Urinary bladder (tissue), 4 donors: ENCODE results near the gene LBH. TPM values are rescaled to one million over a fixed set of nuclear protein-coding genes. Genes with fewer than 3 reads are reported as not detected.

Source experiments
- DNase-seq: peaks from one replicate; pipeline ENCODE4 v3.0.0-alpha.2; 2015; ENCODE audit errors: extremely low spot score
- H3K27ac ChIP-seq: one replicate; pipeline ENCODE4 v1.5.1; 2013; ENCODE audit warnings: low read depth, mild to moderate bottlenecking, moderate library complexity
- H3K36me3 ChIP-seq: one replicate; pipeline ENCODE4 v1.6.1; 2013; ENCODE audit warnings: mild to moderate bottlenecking, moderate library complexity; ENCODE audit not compliant: insufficient read depth
- H3K4me1 ChIP-seq: one replicate; pipeline ENCODE4 v1.6.1; 2013; ENCODE audit warnings: mild to moderate bottlenecking, moderate library complexity; ENCODE audit not compliant: insufficient read depth
- H3K4me3 ChIP-seq: one replicate; pipeline ENCODE4 v1.5.1; 2013; ENCODE audit warnings: low read depth, low read length
- WGBS: extraction: QIAGEN DNeasy Blood & Tissue Kit; methylation state at CpG from one replicate; pipeline ENCODE4 v1.1.7; 2013; 5-methylcytosine and 5-hydroxymethylcytosine counted together
- polyA plus RNA-seq: library from polyadenylated mRNA; stranded (reverse); fragments of 200-250 nt; gene quantifications from one replicate; pipeline ENCODE4 v1.2.3, GENCODE V29; 2013
- total RNA-seq: library from RNA; depleted of rRNA; stranded (reverse); fragments of >200 nt; gene quantifications from one replicate; pipeline ENCODE4 v1.2.3, GENCODE V29; 2014
- donor health status: healthy with polysubstance abuse.
- donor health status: healthy.

LBH gene
- total and polyA plus RNA-seq, 2 donors, result 39.4 to 48.9 TPM

DNA sequence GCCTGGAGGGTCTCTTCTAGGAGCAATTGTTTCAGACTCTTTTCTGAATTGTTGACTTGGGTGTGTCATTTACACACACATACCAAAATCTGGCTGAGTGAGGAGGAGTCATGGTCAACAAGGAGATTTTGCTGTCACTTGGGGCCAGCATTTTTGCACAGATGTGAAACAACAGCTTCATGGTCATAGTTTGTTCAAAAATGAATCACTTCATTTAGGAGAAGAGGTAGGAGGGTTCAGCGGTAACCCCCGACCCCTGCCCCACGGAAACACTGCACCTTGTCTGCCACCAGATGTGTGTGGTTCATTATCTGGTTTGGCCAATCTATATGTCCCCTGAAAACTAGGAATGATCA lies 42.2 kb downstream of the LBH start:
- Histone ChIP-seq H3K4me1 (no peaks in the 10 kb centered on the region), H3K4me3 (no peak overlapping the region), H3K36me3 (no peaks in the 10 kb centered on the region), H3K27ac (no peak overlapping the region)
- 90% methylated on average over 3 of the region's 3 CpGs for WGBS
- no peak for DNase-seq

DNA sequence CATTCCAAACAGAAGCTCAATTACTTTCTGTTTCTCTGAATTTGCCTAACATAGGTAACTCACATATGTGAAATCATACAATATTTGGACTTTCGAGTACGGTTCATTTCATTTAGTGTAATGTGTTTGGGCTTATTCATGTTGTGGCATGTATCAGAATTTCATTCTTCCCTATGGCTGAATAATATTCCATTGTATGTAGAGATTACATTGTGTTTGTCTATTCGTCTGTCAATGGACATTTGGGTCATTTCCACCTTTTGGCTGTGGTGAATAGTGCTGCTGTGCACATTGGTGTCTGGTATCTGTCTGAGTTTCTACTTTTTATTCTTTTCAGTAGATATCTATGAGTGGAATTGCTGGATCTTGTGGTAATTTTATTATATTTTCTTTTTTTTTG lies 43.9 kb downstream of the LBH start:
- Histone ChIP-seq H3K36me3 (no peaks in the 10 kb centered on the region), H3K4me3 (no peak overlapping the region), H3K4me1 (no peaks in the 10 kb centered on the region), H3K27ac (no peak overlapping the region)
- 84% methylated on average over 3 of the region's 3 CpGs for WGBS
- no peak for DNase-seq

DNA sequence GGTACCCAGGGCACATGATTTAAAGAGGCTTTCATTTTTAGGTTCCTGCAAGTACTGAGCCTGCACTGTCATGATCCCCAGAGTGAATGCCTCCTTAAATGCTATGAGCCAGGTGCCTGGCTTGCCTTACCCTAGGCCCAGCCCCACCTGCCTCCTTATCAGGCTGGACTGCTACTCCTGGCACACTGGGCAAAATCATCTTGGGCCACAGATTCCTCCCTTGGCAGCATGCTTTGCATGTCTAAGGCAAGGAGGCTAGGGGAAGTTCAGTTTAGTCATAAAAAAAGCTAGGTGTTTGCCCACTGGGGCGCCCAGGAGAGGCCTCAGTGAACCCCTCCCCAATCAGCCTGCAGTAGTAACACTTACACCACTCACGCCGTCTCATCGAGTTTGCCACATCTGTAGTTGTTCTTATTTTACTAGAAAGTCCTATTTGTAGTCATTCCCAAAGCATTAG lies 45.1 kb downstream of the LBH start:
- WGBS, result 69% methylated on average over 4 of the region's 4 CpGs
- DNase-seq, result no peak
- Histone ChIP-seq H3K4me1 (no peaks in the 10 kb centered on the region), H3K36me3 (no peaks in the 10 kb centered on the region), H3K27ac (no peak overlapping the region), H3K4me3 (no peak overlapping the region)

DNA sequence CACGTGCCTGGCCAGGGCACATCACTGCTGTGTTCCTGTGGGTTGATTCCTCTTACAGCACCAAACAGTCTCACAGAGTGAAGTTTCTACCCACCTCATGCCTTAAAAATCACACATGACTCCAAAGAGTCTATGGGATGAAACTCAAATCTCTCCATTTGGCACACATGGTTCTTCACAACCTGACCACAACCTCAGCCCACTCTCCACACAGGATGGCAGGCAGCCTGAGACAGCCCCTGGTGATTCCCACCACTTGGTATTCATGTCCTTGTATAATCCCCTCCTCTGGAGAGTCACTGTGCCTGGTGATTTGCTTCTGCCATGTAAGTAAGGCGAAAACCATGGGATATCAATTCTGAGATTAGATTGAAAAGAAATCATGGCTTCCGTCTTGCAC lies 46.2 kb downstream of the LBH start:
- no peaks in the 10 kb centered on the region for H3K36me3 ChIP-seq
- no peaks in the 10 kb centered on the region for H3K4me1 ChIP-seq
- DNase-seq, result no peak
- H3K4me3 ChIP-seq, result no peak overlapping the region
- WGBS, result 96% methylated on average over 3 of the region's 3 CpGs
- no peak overlapping the region for H3K27ac ChIP-seq

DNA sequence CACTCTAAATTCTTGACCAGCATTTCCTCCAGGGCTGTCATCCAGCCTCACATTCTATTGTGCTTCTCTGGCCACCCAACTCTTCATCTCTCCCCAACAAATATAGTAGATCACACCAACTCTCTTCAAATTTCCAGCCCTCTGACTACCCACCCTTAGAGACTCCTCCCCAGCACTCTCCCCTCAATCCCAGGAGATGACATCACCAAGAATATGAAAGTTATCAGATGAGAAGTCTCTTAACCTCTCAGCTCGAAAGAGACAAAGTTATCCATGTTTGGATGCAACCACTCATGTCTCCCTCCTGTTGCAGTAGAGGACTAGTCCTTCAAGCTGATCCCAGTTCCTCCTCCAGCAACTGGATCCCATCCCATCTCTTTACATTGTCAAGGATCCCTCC lies 47.1 kb downstream of the LBH start:
- DNase-seq, result no peak
- H3K4me1 ChIP-seq, result no peaks in the 10 kb centered on the region
- H3K36me3 ChIP-seq, result no peaks in the 10 kb centered on the region
- WGBS, result 71% methylated on average over 1 of the region's 1 CpG
- H3K27ac ChIP-seq, result no peak overlapping the region
- H3K4me3 ChIP-seq, result no peak overlapping the region

DNA sequence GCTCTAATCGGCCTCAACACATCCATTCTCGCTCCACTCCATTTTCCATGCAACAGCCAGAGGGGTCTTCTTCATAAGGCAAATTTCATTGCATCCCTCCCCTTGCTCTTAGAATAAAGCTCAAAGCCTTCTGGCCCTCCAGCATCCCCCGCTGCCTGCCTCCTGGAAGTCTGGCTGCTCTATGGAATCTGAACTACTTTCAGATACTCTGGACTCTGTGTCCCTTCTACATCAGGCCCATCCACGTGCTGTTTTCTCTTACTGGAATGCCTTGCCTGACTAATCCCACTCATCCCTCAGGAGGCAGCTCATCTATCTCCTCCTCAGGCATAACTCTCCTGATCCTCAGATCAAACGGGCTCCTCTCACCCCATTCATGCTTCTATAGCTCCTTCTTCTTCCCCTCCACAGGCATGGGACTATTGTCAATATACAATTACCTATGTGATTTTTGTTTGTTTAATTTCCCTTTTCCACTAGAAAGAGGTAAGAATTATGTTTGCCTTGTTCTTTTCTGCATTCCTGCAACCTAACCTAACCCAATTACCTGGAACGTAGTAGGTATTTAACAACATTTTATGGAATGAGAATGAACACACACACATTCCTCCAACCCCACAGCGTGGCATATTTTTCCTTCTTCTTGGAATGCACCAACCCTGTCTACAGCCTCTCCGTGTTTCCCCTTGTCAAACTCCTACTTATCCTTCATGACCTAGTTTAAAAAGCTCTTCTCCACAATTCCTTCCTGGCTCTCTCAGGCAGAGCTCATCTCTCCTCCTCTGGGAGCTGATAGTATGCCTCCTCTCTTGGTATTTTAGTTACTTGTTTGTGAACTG lies 49.5 kb downstream of the LBH start:
- WGBS, result 81% methylated on average over 8 of the region's 8 CpGs
- Histone ChIP-seq H3K27ac (no peak overlapping the region), H3K4me1 (no peaks in the 10 kb centered on the region), H3K4me3 (no peak overlapping the region), H3K36me3 (no peaks in the 10 kb centered on the region)
- DNase-seq, result no peak

DNA sequence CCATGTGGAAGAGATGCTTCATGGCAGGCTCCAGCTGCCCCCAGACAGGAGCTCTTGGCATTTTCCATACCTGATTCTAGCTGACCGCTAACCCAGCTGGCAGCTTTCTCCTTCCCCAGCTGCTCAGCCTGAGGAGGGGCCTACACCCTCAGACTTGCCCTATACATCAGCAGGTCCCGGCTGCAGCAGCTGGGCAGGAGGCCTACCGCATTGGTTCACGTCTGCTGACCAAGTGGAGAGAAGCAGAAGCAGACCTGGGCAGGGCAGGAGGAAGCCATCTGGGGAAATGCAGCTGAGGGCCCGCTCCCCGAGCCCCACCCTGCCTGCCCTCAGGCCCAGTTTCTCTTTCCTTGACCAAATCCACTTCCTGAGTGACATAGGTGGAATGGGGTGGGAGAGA lies 50.7 kb downstream of the LBH start:
- H3K4me1 ChIP-seq, result no peaks in the 10 kb centered on the region
- no peaks in the 10 kb centered on the region for H3K36me3 ChIP-seq
- no peak overlapping the region for H3K4me3 ChIP-seq
- 86% methylated on average over 6 of the region's 6 CpGs for WGBS
- DNase-seq, result no peak
- no peak overlapping the region for H3K27ac ChIP-seq

DNA sequence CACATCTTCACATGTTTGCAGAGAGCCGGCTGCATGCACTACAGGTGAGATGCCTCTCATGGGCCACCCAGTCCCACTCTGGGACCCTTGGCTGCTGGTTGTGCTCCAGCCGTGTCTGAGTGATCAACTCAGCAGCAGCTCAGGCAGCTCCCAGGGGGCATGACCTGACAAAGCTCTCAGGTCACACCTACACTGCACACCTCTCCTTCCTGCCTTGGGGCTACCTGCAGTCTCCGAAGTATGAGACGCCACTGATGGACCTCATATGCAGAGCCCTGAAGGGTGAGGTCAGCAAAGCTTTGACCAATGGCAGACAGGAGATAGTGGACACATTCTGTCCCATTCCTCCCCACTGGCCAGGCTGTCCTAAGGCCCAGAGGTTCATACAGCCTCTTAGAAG lies 51.4 kb downstream of the LBH start:
- WGBS, result over 99% methylated on average over 4 of the region's 4 CpGs
- Histone ChIP-seq H3K27ac (no peak overlapping the region), H3K4me3 (no peak overlapping the region), H3K4me1 (no peaks in the 10 kb centered on the region), H3K36me3 (no peaks in the 10 kb centered on the region)
- DNase-seq, result no peak

DNA sequence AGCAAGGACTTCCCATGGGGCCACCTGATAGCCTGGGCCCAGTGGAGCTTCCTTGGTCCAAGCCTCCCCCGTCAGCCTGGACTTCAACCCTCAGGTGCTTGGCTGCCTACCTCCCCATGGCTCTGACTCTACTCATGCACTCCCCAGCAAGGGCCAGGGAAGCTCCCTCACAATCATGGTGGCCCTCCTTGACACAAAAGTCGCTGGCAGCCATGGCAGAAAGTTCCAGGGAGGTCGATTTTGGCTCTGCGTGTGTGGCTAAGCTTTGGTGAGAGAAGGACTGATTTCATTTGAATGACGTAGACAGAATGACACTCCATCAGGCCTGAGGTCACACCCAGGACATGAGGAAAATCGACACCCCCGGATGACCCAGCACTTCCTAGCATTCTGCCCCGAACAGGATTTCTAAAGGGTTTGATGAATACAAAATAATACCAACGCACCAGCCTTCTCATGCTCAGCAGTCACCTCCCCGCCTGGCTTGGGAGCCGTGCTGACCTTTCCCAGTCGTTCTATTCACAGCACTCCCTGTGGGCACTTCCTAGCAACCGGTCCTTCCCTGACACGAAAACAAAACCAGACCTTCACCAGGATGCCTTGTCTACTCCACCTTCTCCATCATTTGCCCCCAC lies 52.7 kb downstream of the LBH start:
- no peak for DNase-seq
- Histone ChIP-seq H3K36me3 (no peaks in the 10 kb centered on the region), H3K4me1 (no peaks in the 10 kb centered on the region), H3K27ac (no peak overlapping the region), H3K4me3 (no peak overlapping the region)
- 86% methylated on average over 14 of the region's 14 CpGs for WGBS

DNA sequence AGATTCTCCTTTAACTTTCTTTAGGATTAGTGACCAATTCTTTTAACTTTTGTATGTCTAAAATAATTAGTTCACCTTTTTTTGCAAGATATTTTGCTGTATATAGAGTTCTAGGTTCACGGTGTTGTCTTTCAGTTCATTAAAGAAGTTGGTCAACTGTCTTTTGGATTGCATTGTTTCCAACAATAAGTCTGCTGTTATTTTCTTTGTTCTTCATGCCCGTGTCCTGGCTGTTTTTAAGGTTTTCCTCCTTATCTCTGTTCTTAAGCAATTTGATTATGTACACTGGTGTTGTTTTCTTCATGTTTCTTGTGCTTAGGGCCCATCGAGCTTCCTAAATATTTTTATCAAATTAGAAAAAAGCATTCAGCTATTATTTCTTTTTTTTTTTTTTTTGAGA lies 54.4 kb downstream of the LBH start:
- no peak overlapping the region for H3K27ac ChIP-seq
- DNase-seq, result no peak
- 95% methylated on average over 3 of the region's 3 CpGs for WGBS
- H3K36me3 ChIP-seq, result no peaks in the 10 kb centered on the region
- no peaks in the 10 kb centered on the region for H3K4me1 ChIP-seq
- H3K4me3 ChIP-seq, result no peak overlapping the region

DNA sequence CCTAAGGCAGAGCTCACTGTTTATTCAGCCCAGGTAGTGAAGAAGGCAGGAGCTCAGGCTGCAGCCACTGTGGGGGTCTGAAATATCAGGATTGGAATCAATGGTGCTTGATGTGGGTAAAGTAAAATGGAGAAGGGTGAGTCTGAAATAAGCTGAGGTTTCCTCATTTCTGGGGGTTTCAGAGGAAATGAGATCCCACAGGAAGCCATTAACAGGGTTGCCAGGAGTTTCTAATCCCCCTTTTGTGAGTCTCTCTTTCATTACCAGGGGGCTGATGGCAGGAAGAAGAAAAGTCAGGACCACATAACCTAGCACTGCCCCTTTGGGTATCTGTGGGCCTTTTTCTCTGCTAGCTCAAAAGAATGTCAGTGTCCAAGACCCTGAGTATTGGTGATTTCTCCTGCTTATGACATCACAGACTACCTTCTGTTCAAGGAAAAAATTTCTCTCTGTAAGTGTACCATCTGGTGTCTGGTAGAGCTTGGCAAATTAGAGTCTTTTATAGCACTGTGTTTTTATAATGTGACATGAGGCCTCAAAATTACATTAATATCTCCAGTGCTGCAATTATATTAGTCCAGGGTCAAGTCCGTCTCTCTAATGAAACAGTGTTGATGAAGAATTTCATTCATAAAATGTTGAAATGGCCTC lies 56.0 kb downstream of the LBH start:
- H3K27ac ChIP-seq, result no peak overlapping the region
- no peaks in the 10 kb centered on the region for H3K4me1 ChIP-seq
- no peak overlapping the region for H3K4me3 ChIP-seq
- no peaks in the 10 kb centered on the region for H3K36me3 ChIP-seq
- 95% methylated on average over 1 of the region's 1 CpG for WGBS
- no peak for DNase-seq

DNA sequence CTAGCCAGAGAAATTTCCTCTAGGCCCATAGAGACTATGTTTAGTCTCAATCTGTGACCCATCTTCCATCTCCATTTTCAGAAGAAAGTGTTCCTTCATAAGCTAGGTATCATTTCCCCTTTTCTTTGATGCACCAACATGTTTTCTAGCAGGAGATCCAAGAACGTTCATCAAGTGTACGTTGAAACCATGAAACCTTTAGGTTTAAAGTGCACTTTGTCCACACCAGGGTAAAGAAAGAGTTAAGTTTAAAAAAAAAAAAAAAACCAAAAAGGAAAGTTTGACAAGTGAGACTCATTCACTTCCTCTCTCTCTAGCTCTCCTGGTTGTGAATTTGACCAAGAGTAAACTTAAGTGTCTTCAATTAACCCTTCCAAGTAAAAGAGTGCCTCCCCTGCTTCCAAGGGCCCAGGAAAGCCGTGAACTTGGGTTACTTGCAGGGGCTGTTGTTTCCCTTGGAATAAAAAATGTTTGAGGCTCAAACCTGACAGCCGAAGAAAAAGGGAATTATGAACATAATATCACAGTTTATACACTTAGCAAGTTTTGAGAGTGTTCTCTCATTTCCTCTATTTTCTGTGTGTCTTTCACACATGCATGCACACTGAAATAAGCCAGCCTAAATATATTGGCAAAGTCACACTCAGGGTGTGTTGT lies 56.7 kb downstream of the LBH start:
- Histone ChIP-seq H3K36me3 (no peaks in the 10 kb centered on the region), H3K4me1 (no peaks in the 10 kb centered on the region), H3K4me3 (no peak overlapping the region), H3K27ac (no peak overlapping the region)
- 77% methylated on average over 4 of the region's 4 CpGs for WGBS
- no peak for DNase-seq

DNA sequence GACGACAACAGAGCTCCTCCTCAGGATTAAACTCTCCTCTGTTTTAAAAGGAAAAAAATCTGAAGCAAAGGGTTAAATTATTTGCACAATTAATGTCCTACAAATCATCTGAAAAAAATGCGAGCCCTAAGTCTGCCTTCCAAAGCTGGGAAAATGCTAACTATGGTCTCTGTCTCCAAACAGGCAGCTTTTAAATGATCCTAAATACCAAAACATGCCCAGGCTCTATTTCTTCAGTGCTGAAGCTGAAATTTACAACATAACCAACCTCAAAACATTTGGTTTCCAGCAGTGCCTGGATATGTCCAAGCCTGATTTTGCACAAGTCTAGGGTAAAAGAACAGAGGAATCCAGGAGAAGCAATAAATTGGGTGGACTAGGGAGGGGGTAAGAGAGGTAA lies 57.2 kb downstream of the LBH start:
- DNase-seq, result no peak
- Histone ChIP-seq H3K27ac (no peak overlapping the region), H3K36me3 (no peaks in the 10 kb centered on the region), H3K4me1 (no peaks in the 10 kb centered on the region), H3K4me3 (no peak overlapping the region)
- 43% methylated on average over 2 of the region's 2 CpGs for WGBS
